Stimulated activated CD4-positive, alpha-beta T cell treated with anti-CD3 and anti-CD28 coated beads, Interleukin-2, amount 100 ng/mL, for 4 hours (primary cell): Measurements from ENCODE around the gene HOXB8.
A peak's percentile ranks its signal among the peaks of the same experiment; 100 is the strongest.

Experiments
- DNase-seq: peaks from one replicate; pipeline ENCODE4 v3.0.0-alpha.2; 2020; ENCODE audit warnings: low read depth

Gene HOXB8

DNA sequence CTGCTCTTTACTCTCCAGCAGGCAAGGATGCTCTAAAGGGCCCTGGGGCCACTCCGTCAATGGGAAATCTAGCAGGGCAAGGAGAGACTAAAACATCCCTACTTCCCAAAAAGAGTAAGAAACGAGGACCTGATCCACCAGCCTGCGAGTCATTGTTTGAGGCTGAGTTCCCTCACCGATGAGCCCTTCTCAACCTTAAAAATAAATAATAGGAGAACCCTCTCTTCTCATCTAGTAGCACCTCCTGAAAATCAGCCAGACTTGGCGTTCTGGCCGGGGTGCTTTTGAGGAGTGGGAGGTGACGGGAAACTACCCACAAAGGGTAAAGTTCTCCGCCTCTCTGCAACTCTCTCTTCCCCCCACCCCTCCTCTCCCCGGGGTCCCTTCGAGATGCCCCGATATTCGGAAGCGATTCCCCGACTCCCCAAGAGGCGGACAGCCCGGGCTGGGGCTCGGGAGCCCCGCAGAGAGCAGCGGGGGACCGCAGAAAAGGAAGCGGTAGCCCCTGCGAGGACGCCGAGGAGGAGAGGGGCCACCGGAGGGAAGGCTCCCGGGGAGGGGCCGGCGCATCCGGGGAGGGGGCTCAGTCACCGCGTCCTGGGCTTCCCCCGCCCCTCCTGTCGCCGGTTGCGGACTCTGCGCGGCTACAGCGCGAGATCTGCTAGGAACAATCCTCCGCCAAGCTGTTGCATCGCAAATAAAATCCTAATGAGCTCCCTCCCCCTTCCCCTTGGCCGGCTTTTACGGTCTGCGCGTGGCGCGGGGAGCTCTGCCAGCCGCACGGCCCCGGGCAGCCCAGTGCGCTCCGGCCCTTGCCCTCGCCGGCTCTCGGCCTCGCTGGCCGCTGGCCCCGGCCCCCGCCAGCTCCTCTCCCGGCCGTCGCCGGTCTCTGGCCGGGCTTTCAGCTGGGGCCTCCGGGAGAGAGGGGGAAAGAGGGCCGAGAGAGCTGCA lies 9.7 kb upstream of the HOXB8 start:
- DNase-seq: no peak

GRCh38 chr17:48624118-48624517 lies 9.0 kb upstream of the HOXB8 start:
- DNase-seq: no peak

GRCh38 chr17:48623583-48623982 lies 8.5 kb upstream of the HOXB8 start:
- no peak for DNase-seq

GRCh38 chr17:48622857-48623256 lies 7.8 kb upstream of the HOXB8 start:
- no peak for DNase-seq

DNA sequence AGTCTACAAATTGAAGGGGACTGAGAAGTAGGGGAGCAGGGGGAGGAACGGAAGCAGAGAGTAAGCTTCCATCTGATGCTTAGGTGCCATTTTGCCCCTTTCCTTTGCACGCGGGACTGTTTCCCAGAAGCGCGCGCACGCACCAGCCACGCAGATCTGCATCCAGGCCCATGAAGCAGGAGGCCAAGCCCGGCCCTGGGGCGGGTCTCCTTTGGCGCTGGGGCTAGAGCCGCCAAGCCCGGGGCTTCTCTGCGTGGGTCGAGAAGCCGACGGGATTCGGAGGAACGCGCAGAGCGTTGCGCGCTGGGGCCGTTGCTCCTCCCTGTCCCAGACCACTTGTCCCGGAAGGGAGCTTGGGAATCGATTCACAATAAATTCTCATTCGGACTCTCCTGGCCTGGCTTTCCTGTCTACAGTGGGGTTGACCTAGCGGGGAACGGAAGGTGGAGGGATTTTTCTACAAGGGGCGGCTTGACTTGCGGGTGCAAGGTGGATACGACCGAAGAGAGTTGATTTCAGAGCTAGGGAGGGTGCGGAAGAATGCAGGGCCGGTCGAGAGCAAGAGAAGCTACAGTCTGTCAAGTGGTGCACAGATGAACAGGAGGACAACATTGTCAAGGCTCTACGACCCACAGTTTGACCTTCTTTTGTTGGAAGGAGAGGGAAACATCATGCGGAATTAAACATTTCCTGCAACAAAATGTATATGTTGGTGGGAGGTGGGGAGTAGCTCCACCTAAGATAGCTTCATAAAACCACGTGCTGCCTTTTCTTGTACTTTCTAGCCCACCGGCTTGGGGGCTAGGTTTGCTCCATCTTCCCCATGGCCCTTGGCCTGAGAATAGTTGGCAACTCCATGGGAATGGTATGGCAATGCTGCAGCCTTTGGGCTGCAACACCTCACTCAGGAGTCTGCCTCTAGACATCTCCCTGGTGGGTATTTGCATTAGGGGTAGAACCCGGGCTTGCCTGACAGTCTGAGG lies 6.6 kb upstream of the HOXB8 start:
- no peak for DNase-seq

- no peak for DNase-seq
Observed at GRCh38 chr17:48620461-48621139, 5.5 kb upstream of the HOXB8 start.

DNA sequence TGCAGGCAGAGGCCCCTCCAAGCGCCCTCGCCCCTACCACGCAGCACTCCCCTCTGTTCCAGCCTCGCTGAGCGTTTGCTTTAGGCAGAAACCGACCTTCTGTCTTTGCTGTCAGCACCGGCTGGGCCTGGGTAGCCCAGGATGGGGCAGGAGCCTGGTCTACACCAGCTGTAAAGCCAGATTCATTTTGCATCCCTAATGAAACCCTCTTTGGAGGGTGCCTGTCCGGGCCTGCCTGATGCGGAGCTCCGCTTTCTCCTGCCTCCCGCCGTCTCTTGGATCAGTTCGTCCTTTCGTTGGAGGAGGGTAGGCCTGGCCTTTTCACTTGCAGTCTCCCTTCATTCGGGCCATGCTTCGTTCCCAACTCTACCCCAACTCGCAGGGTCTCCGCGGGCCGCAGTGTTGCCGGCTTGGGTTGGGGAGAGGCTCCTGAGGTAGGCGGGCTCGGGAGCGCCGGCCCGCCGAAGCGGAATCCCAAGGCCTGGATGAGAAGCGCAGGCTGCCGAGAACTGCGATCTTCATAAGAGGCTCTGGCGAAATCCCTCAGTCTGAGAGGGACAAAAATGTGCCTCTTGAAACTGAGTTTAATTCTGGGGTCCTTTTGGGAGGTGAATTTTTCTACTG lies 4.8 kb upstream of the HOXB8 start:
- DNase-seq: no peak

DNA sequence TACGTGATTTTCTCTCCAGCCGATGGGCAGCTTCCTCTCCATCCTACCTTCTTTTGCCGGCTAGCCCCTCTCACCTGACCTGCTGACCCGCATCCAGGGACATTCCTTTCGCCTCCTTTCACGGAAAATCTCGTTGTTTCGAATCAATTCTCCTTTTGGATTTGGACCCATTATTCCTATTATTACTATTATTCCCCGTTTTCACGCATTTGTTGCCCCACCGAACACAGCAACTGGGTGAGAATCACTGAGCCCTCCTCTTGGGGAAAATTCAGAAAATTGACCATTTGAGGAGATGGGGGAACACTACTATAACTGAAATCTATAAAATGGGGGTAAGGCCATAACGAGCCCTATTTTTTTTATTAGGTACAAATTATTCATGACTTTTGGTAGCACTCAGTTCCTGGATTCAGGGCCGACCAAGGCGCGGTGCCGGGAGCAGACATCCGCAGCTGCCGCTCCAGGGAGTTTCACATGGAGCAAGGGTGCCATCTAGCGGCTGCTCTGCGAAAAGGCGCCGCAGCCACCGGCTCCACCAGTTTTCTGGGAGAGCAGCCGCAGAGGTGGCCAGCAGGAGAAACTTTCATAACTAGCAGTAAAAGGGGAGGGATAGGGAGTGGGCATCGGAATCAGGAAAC lies 3.3 kb upstream of the HOXB8 start:
- DNase-seq: peak; percentile 73

DNA sequence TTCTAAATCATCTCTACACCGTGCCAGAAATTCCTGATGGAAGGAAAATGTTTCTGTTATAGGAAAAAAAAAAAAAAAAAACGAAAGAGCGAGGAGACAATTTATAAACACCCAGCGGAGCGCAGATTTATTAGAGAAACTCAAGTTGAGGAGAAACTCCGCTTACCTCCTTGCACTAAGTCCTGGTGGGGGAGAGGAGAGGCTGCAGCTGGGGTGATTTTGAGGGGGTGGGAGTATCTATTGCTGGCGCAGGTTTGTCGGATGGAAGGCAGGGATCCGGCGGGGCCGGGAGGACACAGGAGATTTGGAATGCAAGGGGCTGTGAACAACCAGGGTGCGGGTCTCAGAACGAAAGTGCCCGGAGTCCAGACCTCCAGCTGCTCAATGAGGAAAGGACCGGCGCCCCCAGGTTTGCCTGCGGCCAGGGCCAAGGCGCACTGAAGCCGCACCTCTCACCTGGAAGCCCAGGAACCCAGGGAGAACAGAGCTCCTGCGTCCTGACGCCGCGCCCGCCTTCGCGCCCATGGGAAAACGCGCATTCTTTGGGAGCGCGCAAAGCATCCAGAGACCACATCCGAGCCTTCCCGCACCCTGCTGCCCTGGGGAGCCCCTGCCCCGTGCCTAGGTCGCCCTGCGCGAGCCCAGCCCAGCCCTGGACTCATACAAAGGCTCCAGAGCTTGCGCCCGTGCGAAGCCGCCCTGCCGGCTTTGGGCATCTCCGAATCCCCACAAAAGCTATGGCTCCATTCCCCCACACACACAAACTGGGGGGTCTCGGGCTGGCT lies 2.6 kb upstream of the HOXB8 start:
- no peak for DNase-seq

DNA sequence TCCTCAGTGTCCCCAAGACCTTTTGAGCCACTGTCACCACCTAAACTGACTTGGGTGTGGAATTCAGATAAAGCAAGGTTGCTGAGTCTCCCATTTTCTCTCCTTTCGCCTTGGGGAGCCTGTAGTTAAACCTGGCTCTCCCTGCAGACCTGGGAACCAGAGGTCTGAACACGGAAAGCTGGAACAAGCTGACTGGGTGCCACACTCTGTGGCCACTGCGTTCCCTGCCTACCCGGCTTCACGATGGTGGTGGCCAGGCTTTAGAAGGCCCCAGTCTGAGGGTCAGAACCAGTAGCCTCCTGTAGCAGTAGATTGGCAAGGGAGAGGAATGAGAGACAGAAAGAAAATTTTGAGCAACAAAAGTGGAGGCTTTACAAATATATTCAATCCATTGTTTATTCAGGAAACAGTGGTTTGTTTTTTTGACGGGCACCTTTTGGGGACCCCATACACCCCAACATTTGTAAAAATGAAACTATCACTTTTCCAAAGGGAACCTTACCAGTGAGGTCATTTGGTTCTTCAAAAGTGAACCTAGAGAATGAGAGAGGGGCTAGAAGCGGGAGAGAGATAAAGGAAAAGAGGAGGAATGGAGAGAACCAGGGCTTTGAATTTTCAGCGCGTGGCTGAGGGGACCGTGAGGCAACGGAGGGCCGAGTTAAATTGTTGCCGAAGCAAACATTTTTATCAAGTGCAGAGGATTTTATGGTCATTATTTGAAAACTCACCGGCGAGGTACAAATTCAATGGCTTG lies 1.8 kb upstream of the HOXB8 start:
- DNase-seq: no peak

DNA sequence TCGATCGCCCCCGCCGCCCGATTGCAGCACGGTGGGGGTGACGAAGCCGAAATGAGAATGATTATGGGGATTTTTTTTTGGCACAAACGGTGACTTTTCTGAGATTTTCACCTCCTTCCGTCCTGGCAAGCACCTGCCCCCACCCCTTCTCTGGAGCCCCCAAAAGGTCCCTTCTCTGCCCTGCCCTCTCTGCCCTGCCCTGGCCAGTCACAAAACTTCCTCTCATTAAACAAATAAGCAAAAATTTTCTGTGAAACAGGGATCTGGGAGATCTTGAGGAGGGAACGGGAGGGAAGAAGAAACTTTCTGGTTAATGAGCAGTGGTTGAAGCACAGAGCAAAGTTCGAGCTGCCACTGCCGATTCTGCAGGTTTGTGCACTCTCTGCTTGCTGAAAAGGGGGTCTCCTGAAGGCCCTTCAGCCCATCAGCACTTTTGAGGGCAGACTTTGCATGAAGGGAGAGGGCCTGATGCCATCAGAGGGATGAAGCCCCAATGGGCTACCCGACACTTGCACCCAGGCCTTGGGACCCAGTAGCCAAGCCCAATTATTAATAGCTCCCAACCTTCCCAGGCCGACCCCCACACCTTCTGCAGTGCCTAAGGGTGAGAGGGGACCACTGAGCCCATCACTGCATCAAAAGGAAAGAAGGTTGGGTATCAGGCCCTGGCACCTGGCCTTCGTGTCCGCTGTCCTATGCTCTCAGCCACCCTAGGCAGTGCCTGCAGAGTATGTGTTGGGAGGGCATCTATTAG lies 1.0 kb upstream of the HOXB8 start:
- DNase-seq: no peak

GRCh38 chr17:48613862-48614694 lies 1.0 kb downstream of the HOXB8 start:
- no peak for DNase-seq

- DNase-seq: no peak
Observed at GRCh38 chr17:48612854-48613691, 2.0 kb downstream of the HOXB8 start.

GRCh38 chr17:48612456-48612853 lies 2.6 kb downstream of the HOXB8 start:
- no peak for DNase-seq

GRCh38 chr17:48611681-48612455 lies 3.2 kb downstream of the HOXB8 start:
- DNase-seq: no peak

- DNase-seq: no peak
Observed at GRCh38 chr17:48611213-48611612, 3.9 kb downstream of the HOXB8 start.
